Muscle of leg (tissue), 11 donors: Measurements from ENCODE around the gene NDUFB11. TPM values are rescaled to one million over a fixed set of nuclear protein-coding genes. Genes with fewer than 3 reads are reported as not detected.

Experiments
- DNase-seq: peaks from one replicate; pipeline ENCODE4 v3.0.0; 2013
- H3K27ac ChIP-seq: one replicate; pipeline ENCODE4 v1.5.1; 2013; ENCODE audit warnings: mild to moderate bottlenecking, low read length, control low read depth
- H3K27me3 ChIP-seq: one replicate; pipeline ENCODE4 v1.6.1; 2013; ENCODE audit warnings: low read length; ENCODE audit not compliant: control insufficient read depth, insufficient read depth
- H3K36me3 ChIP-seq: one replicate; pipeline ENCODE4 v1.6.1; 2013; ENCODE audit warnings: low read length; ENCODE audit not compliant: control insufficient read depth, insufficient read depth
- H3K4me1 ChIP-seq: one replicate; pipeline ENCODE4 v1.6.1; 2013; ENCODE audit warnings: low read length; ENCODE audit not compliant: control insufficient read depth, insufficient read depth
- H3K4me3 ChIP-seq: one replicate; pipeline ENCODE4 v1.5.1; 2013; ENCODE audit warnings: low read length, control low read depth
- H3K9me3 ChIP-seq: replicated peaks from 2 replicates; pipeline ENCODE4 v1.6.1; 2013; ENCODE audit warnings: low read depth, low read length; ENCODE audit not compliant: control insufficient read depth
- WGBS: methylation state at CpG from one replicate; pipeline ENCODE4 v1.1.5; 2013; ENCODE audit warnings: missing lambda C conversion rate; ENCODE audit not compliant: insufficient coverage; 5-methylcytosine and 5-hydroxymethylcytosine counted together
- polyA plus RNA-seq, 8 donors: library from polyadenylated mRNA; unstranded; fragments of 120-200 nt; gene quantifications; one replicate each; pipeline versions ENCODE4 v1.2.1 to v1.2.3, GENCODE V29; 2013; ENCODE audit warnings: inconsistent platforms in 1 of 8, low replicate concordance in 1 of 8; ENCODE audit not compliant: insufficient read length in 8 of 8, insufficient read depth in 1 of 8
- total RNA-seq: library from RNA; stranded (reverse); fragments of 120-200 nt; gene quantifications from one replicate; pipeline ENCODE4 v1.2.4, GENCODE V29; 2013

Gene NDUFB11
- total and polyA plus RNA-seq, 9 donors = 96.9 to 117 (median 99.4) TPM

- H3K27me3 ChIP-seq = peaks cover 80% of the 10 kb centered on the region
- H3K27ac ChIP-seq = no peak overlapping the region
- H3K4me1 ChIP-seq = no peaks in the 10 kb centered on the region
- 77% methylated on average over 16 of the region's 23 CpGs for WGBS
- no peaks in the 10 kb centered on the region for H3K9me3 ChIP-seq
- H3K36me3 ChIP-seq = peaks cover 73% of the 10 kb centered on the region
- no peak for DNase-seq
- H3K4me3 ChIP-seq = no peak overlapping the region
Observed at GRCh38 chrX:47176101-47176740, 31.7 kb upstream of the NDUFB11 start.

GRCh38 chrX:47175588-47175980 is 31.1 kb upstream of the NDUFB11 start:
- Histone ChIP-seq H3K36me3 (peaks cover 75% of the 10 kb centered on the region), H3K27me3 (peaks cover 83% of the 10 kb centered on the region), H3K4me1 (no peaks in the 10 kb centered on the region), H3K9me3 (no peaks in the 10 kb centered on the region), H3K4me3 (no peak overlapping the region), H3K27ac (no peak overlapping the region)
- 83% methylated on average over 11 of the region's 12 CpGs for WGBS
- no peak for DNase-seq

- Histone ChIP-seq H3K36me3 (peaks cover 77% of the 10 kb centered on the region), H3K4me3 (no peak overlapping the region), H3K4me1 (peaks cover 3% of the 10 kb centered on the region), H3K27me3 (peaks cover 84% of the 10 kb centered on the region), H3K9me3 (no peaks in the 10 kb centered on the region), H3K27ac (no peak overlapping the region)
- DNase-seq = no peak
- 69% methylated on average over 23 of the region's 23 CpGs for WGBS
Observed at GRCh38 chrX:47174846-47175587, 30.5 kb upstream of the NDUFB11 start.

GRCh38 chrX:47174376-47174775 is 29.9 kb upstream of the NDUFB11 start:
- Histone ChIP-seq H3K4me1 (peaks cover 3% of the 10 kb centered on the region), H3K4me3 (no peak overlapping the region), H3K27me3 (peaks cover 84% of the 10 kb centered on the region), H3K27ac (no peak overlapping the region), H3K36me3 (peaks cover 76% of the 10 kb centered on the region), H3K9me3 (no peaks in the 10 kb centered on the region)
- DNase-seq = no peak
- 83% methylated on average over 12 of the region's 12 CpGs for WGBS

- Histone ChIP-seq H3K27me3 (peaks cover 82% of the 10 kb centered on the region), H3K4me1 (peaks cover 3% of the 10 kb centered on the region), H3K4me3 (no peak overlapping the region), H3K9me3 (no peaks in the 10 kb centered on the region), H3K27ac (no peak overlapping the region), H3K36me3 (peaks cover 72% of the 10 kb centered on the region)
- DNase-seq = no peak
- WGBS = 83% methylated on average over 16 of the region's 18 CpGs
Observed at GRCh38 chrX:47172971-47173792, 28.7 kb upstream of the NDUFB11 start.

GRCh38 chrX:47172549-47172948 is 28.0 kb upstream of the NDUFB11 start:
- H3K36me3 ChIP-seq = peaks cover 65% of the 10 kb centered on the region
- H3K27me3 ChIP-seq = peaks cover 79% of the 10 kb centered on the region
- H3K4me3 ChIP-seq = no peak overlapping the region
- 86% methylated on average over 7 of the region's 7 CpGs for WGBS
- no peak for DNase-seq
- H3K9me3 ChIP-seq = no peaks in the 10 kb centered on the region
- no peak overlapping the region for H3K27ac ChIP-seq
- peaks cover 3% of the 10 kb centered on the region for H3K4me1 ChIP-seq

GRCh38 chrX:47171996-47172395 is 27.5 kb upstream of the NDUFB11 start:
- H3K27me3 ChIP-seq = peaks cover 78% of the 10 kb centered on the region
- WGBS = 74% methylated on average over 2 of the region's 2 CpGs
- no peak for DNase-seq
- H3K36me3 ChIP-seq = peaks cover 60% of the 10 kb centered on the region
- H3K4me1 ChIP-seq = peaks cover 3% of the 10 kb centered on the region
- no peaks in the 10 kb centered on the region for H3K9me3 ChIP-seq
- no peak overlapping the region for H3K27ac ChIP-seq
- no peak overlapping the region for H3K4me3 ChIP-seq

GRCh38 chrX:47170861-47171692 is 26.6 kb upstream of the NDUFB11 start:
- Histone ChIP-seq H3K27me3 (peaks cover 71% of the 10 kb centered on the region), H3K36me3 (peaks cover 52% of the 10 kb centered on the region), H3K27ac (no peak overlapping the region), H3K9me3 (no peaks in the 10 kb centered on the region), H3K4me3 (no peak overlapping the region), H3K4me1 (peaks cover 3% of the 10 kb centered on the region)
- WGBS = 80% methylated on average over 21 of the region's 34 CpGs
- DNase-seq = no peak

- WGBS = 77% methylated on average over 9 of the region's 13 CpGs
- Histone ChIP-seq H3K4me1 (peaks cover 3% of the 10 kb centered on the region), H3K4me3 (no peak overlapping the region), H3K27ac (no peak overlapping the region), H3K9me3 (no peaks in the 10 kb centered on the region), H3K36me3 (peaks cover 52% of the 10 kb centered on the region), H3K27me3 (peaks cover 65% of the 10 kb centered on the region)
- DNase-seq = no peak
Observed at GRCh38 chrX:47169726-47170515, 25.4 kb upstream of the NDUFB11 start.
